ENCODE results near the gene C11orf16. TPM values are rescaled to one million over a fixed set of nuclear protein-coding genes. Genes with fewer than 3 reads are reported as not detected.

Gene C11orf16
- total and polyA plus RNA-seq, 2 donors (not counting 3 experiments of a cell fraction or from before 2014, with no cell fraction given) = not detected

DNA sequence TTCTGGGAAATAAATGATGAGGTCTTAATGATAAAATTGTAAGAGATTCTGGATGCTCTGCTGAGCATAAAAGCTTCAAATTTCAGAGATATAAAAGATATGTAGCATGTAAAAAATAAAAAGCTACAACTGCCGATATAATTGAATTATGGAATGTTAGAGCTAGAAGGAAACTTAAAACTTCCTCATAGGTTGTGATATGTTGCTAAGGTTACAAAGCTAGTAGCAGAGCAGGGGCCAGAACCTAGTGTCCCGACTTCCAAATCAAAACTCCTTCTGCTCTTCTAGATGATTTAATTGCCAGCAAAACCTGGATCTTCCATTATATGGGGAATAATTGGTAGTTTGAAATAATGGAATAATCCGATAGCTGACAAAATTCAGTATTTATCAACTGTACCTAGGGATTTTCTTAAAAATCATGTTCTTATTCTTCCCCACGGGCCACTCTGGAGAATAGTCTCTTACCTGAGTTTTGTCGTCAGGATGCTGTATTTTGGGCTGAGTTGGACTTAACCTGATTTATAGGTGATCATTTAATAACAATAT lies 9.8 kb upstream of the C11orf16 start, which contains the start of gene ASCL3:
ASCL3 (minus strand) TSS at position 499 of the 549 bp plus-strand sequence. CDS start 4,855 bp downstream, outside the sequence.
- DNase-seq (ENCODE audit: low read depth, low spot score) (no peak), FAIRE-seq (no peak)
- intact Hi-C loops (cut with micrococcal nuclease) = no loop called here
- POLR2A ChIA-PET = no interaction called here
- no peaks in the 10 kb centered on the region for H3K9me1 ChIP-seq (replicated peaks; ENCODE audit: control insufficient read depth, extremely low read depth, insufficient read depth, low read length)
- H2AFZ ChIP-seq (ENCODE audit: low read depth, low read length) = peak within 1 kb of the TSS; percentile 56
- no peak within 1 kb of the TSS for H3K9ac ChIP-seq (replicated peaks; ENCODE audit: extremely low read depth, insufficient read depth, low read length)
- CTCF ChIA-PET = interaction anchor here (0.5 to 3.2 kb wide), 5 partner anchors 14 to 66 kb away, joined by 3 to 15 read pairs (median 4); no protein-coding TSS in a partner anchor
- no peak for TF ChIP-seq GATA2 (IDR thresholded peaks at IDR 0.05; ENCODE audit: insufficient read depth, insufficient read length, low read depth, low read length)
- TF ChIP-seq EZH2 (IDR thresholded peaks at IDR 0.05; ENCODE audit: borderline replicate concordance, low read depth, low read length, severe bottlenecking) = no peak
- TF ChIP-seq MYC (IDR thresholded peaks at IDR 0.05; ENCODE audit: low read depth, low read length) = no peak
- TF ChIP-seq, protein P1, sequence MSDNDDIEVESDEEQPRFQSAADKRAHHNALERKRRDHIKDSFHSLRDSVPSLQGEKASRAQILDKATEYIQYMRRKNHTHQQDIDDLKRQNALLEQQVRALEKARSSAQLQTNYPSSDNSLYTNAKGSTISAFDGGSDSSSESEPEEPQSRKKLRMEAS (IDR thresholded peaks at IDR 0.05; ENCODE audit: insufficient read depth, insufficient read length) = no peak
- TF ChIP-seq FOS (IDR thresholded peaks at IDR 0.05; ENCODE audit: borderline replicate concordance, insufficient read depth, low read length) = no peak
- no peak for TF ChIP-seq POLR2A (IDR thresholded peaks at IDR 0.05; ENCODE audit: low read depth, low read length)
- no peak for TF ChIP-seq POLR2AphosphoS5 (IDR thresholded peaks at IDR 0.05; ENCODE audit: insufficient read depth, low read depth, low read length)
- no peak for TF ChIP-seq JUN (IDR thresholded peaks at IDR 0.05; ENCODE audit: borderline replicate concordance, insufficient read depth, insufficient read length, low read depth)
- TF ChIP-seq, protein P2, sequence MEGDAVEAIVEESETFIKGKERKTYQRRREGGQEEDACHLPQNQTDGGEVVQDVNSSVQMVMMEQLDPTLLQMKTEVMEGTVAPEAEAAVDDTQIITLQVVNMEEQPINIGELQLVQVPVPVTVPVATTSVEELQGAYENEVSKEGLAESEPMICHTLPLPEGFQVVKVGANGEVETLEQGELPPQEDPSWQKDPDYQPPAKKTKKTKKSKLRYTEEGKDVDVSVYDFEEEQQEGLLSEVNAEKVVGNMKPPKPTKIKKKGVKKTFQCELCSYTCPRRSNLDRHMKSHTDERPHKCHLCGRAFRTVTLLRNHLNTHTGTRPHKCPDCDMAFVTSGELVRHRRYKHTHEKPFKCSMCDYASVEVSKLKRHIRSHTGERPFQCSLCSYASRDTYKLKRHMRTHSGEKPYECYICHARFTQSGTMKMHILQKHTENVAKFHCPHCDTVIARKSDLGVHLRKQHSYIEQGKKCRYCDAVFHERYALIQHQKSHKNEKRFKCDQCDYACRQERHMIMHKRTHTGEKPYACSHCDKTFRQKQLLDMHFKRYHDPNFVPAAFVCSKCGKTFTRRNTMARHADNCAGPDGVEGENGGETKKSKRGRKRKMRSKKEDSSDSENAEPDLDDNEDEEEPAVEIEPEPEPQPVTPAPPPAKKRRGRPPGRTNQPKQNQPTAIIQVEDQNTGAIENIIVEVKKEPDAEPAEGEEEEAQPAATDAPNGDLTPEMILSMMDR (IDR thresholded peaks at IDR 0.05; ENCODE audit: extremely low read depth in 1 of 2, insufficient read depth in 1 of 2, low read depth in 1 of 2, low read length in 2 of 2) = no peak
- H3K36me3 ChIP-seq (ENCODE audit: control insufficient read depth in 2 of 2, extremely low read depth in 1 of 2, insufficient read depth in 2 of 2, low read length in 2 of 2) = peaks cover 0 to 2% of the 10 kb centered on the region in 2 experiments
- H3K4me3 ChIP-seq (replicated peaks in 1 of 3; ENCODE audit: insufficient read depth in 1 of 3, low read depth in 1 of 3, low read length in 3 of 3) = no peak within 1 kb of the TSS
- H4K20me1 ChIP-seq (replicated peaks; ENCODE audit: control insufficient read depth, extremely low read depth, insufficient read depth, low read length) = no peaks in the 10 kb centered on the region
- H3K9me3 ChIP-seq (replicated peaks; ENCODE audit: control insufficient read depth, insufficient read depth, low read length) = no peaks in the 10 kb centered on the region
- BruUV-seq (replicated peaks) = no TSS peak
- no peaks in the 10 kb centered on the region for H3K79me2 ChIP-seq (ENCODE audit: control insufficient read depth, insufficient read depth, low read length)
- dilution Hi-C loops (cut with MboI; ENCODE audit: extremely low pct_ligation_motif_present, low sequenced_read_pairs) = no loop called here
- no peak within 1 kb of the TSS for H3K27ac ChIP-seq (ENCODE audit: insufficient read depth, low read depth, low read length)
- H3K4me2 ChIP-seq (ENCODE audit: insufficient read depth, low read length) = peak within 1 kb of the TSS; percentile 28
- peaks cover 0 to 4% of the 10 kb centered on the region in 2 experiments for H3K27me3 ChIP-seq (ENCODE audit: control insufficient read depth in 2 of 2, insufficient read depth in 2 of 2, low read length in 2 of 2)
- no peaks in the 10 kb centered on the region for H3K4me1 ChIP-seq (ENCODE audit: control insufficient read depth, extremely low read depth, insufficient read depth, low read length)
